ENCODE measurements around the gene GRB14. TPM values are rescaled to one million over a fixed set of nuclear protein-coding genes. Genes with fewer than 3 reads are reported as not detected.
A peak's percentile ranks its signal among the peaks of the same experiment; 100 is the strongest.

GRB14 gene
- total and polyA plus RNA-seq, 8 donors = 4.1 to 75.4 (median 60.0) TPM

DNA sequence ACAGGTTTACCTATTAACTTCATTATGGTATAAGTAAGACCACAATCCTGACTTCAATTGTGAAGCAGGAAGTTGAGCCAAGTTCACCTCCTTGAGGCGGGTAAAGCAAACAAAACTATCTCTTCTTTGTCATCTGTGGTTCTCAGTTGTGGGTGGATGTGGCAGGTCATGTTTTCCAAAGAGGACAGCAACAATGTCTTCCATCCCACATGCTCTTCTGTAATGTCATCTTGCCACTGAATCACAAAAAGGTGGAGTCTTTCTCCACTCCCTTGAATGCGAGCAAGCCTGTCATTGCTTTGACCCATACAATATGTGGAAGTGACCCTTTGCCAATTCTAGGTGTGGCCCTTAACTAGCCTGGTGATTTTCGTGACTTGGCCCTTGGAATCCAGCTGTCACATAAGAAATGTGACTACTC, 98.7 kb downstream of the GRB14 start:
- no peak overlapping the region for H3K27ac ChIP-seq
- no peak overlapping the region for H3K4me3 ChIP-seq
- no peaks in the 10 kb centered on the region for H3K27me3 ChIP-seq
- no peak for ATAC-seq
- no peaks in the 10 kb centered on the region for H3K36me3 ChIP-seq
- H3K4me1 ChIP-seq = no peaks in the 10 kb centered on the region
- TF ChIP-seq, protein P1, sequence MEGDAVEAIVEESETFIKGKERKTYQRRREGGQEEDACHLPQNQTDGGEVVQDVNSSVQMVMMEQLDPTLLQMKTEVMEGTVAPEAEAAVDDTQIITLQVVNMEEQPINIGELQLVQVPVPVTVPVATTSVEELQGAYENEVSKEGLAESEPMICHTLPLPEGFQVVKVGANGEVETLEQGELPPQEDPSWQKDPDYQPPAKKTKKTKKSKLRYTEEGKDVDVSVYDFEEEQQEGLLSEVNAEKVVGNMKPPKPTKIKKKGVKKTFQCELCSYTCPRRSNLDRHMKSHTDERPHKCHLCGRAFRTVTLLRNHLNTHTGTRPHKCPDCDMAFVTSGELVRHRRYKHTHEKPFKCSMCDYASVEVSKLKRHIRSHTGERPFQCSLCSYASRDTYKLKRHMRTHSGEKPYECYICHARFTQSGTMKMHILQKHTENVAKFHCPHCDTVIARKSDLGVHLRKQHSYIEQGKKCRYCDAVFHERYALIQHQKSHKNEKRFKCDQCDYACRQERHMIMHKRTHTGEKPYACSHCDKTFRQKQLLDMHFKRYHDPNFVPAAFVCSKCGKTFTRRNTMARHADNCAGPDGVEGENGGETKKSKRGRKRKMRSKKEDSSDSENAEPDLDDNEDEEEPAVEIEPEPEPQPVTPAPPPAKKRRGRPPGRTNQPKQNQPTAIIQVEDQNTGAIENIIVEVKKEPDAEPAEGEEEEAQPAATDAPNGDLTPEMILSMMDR (IDR thresholded peaks at IDR 0.05) = no peak
- H3K9me3 ChIP-seq = peaks cover 0 to 16% of the 10 kb centered on the region in 2 donors
- intact Hi-C loops (cut with DNase I) = no loop called here
- DNase-seq = no peak

DNA sequence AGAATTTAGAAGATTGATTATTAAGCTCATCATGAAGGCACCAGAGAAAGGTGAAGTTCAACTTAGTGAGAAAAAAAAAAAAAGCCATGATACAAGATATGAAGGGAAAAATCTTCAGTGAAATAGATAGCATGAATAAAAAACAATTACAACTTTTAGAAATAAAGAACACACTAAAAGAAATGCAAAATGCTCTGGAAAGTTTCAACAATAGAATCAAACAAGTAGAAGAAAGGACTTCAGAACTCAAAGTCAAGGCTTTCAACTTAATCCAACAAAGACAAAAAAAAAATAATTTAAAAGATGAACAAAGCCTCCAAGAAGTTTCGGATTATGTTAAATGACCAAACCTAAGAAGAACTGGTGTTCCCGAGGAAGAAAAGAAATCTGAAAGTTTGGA, 105.5 kb downstream of the GRB14 start:
- Histone ChIP-seq H3K27me3 (no peaks in the 10 kb centered on the region), H3K36me3 (no peaks in the 10 kb centered on the region), H3K4me1 (no peaks in the 10 kb centered on the region), H3K27ac (no peak overlapping the region), H3K4me3 (no peak overlapping the region), H3K9me3 (peaks cover 0 to 45% of the 10 kb centered on the region in 2 donors)
- intact Hi-C loops (cut with DNase I) = no loop called here
- ATAC-seq (no peak), DNase-seq (no peak)
- TF ChIP-seq, protein P1 (IDR thresholded peaks at IDR 0.05) = no peak

DNA sequence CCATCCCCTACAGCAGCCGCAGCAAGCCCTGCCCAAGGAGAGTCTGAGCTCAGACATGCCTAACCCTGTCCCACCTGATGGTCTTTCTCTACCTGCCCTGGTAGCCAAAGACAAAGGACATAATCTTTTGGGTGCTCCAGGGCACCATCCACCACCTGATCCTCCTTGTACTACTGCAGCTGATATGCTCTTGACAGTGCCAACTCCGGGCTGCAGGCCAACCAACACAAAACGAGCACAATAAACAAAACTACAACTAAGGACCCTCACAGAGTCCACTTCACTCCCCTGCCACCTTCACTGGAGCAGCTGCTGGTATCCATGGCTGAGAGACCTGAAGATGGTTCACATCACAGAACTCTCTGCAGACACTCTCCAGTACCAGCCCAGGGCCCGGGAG, 106.3 kb downstream of the GRB14 start:
- Histone ChIP-seq H3K9me3 (peaks cover 0 to 45% of the 10 kb centered on the region in 2 donors), H3K4me1 (no peaks in the 10 kb centered on the region), H3K36me3 (no peaks in the 10 kb centered on the region), H3K4me3 (no peak overlapping the region), H3K27ac (no peak overlapping the region), H3K27me3 (no peaks in the 10 kb centered on the region)
- ATAC-seq = no peak
- DNase-seq = peak in 1 of 4 donors; percentile 36
- TF ChIP-seq, protein P1 (IDR thresholded peaks at IDR 0.05) = no peak
- intact Hi-C loops (cut with DNase I) = no loop called here

DNA sequence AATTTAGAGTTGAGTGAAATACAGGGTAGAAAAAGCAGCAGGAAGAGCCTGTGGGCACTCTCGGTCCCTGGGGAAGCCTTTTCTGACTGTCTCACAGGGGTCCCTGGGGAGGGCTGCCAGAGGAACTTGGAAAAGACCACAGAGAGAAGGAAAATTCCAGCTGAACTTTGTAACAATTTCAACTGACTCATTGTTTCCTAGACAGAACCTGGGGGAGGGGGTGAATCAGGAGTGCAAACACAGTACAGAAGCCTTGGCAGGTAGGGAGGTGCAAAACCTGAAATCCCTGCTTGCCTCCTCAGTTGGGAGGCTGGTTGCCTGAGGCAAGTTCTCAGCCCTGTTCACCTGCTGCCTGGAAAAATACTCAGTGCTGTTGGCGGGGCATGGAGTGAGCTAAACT, 106.8 kb downstream of the GRB14 start:
- DNase-seq = no peak
- Histone ChIP-seq H3K4me3 (no peak overlapping the region), H3K27ac (no peak overlapping the region), H3K27me3 (no peaks in the 10 kb centered on the region), H3K9me3 (peaks cover 0 to 45% of the 10 kb centered on the region in 2 donors), H3K36me3 (no peaks in the 10 kb centered on the region), H3K4me1 (no peaks in the 10 kb centered on the region)
- intact Hi-C loops (cut with DNase I) = no loop called here
- no peak for ATAC-seq
- TF ChIP-seq, protein P1 (IDR thresholded peaks at IDR 0.05) = no peak

DNA sequence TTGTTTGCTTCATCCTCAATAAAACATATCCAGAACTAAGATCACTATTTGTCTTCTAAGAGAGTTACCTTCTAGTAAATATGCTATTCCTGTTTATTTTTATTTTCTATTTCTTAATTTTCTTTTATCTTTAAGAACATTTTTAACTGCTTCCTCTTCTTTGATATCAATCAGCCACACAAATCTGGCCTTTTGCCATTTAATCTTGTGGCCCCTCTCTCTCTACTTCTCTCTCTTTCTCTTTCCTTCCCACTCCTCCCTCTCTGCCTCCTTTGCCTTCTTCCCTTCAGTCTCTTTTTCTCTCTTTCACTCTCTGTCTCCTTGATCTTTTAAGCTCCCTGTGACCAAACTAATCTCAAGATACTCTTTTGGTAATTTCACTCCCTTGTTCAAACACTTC, 108.4 kb downstream of the GRB14 start:
- H3K27ac ChIP-seq = no peak overlapping the region
- H3K36me3 ChIP-seq = no peaks in the 10 kb centered on the region
- H3K9me3 ChIP-seq = peaks cover 0 to 34% of the 10 kb centered on the region in 2 donors
- no peak overlapping the region for H3K4me3 ChIP-seq
- intact Hi-C loops (cut with DNase I) = no loop called here
- H3K4me1 ChIP-seq = no peaks in the 10 kb centered on the region
- ATAC-seq (no peak), DNase-seq (no peak)
- TF ChIP-seq, protein P1 (IDR thresholded peaks at IDR 0.05) = no peak
- H3K27me3 ChIP-seq = no peaks in the 10 kb centered on the region

Measured in left lung (tissue), 10 donors.